Cardiac muscle cell (in vitro differentiated cells and primary cell): ENCODE data around the gene SFXN1. TPM values are rescaled to one million over a fixed set of nuclear protein-coding genes. Genes with fewer than 3 reads are reported as not detected.

Source experiments
- DNase-seq, 2 donors: peaks; one replicate each; pipeline versions ENCODE4 v3.0.0 to v3.0.0-alpha.2; 2010 to 2017; ENCODE audit warnings: low read depth in 1 of 2, low spot score in 1 of 2
- H3K27ac ChIP-seq: fragments of 200-600 bp; sonication (generic); 2 replicates; pipeline ENCODE4 v1.5.1; 2016
- H3K27me3 ChIP-seq: fragments of 200-600 bp; sonication (generic); 2 replicates; pipeline ENCODE4 v1.6.0; 2016; ENCODE audit warnings: control low read depth
- H3K36me3 ChIP-seq: fragments of 200-600 bp; sonication (generic); 2 replicates; pipeline ENCODE4 v1.5.1; 2016; ENCODE audit warnings: control low read depth
- H3K4me1 ChIP-seq: fragments of 200-600 bp; sonication (generic); 2 replicates; pipeline ENCODE4 v1.8.1; 2017; ENCODE audit warnings: low read depth, mild to moderate bottlenecking, mixed run types
- H3K4me3 ChIP-seq: fragments of 200-600 bp; sonication (generic); 2 replicates; pipeline ENCODE4 v1.5.1; 2016; ENCODE audit warnings: mild to moderate bottlenecking
- H3K9me3 ChIP-seq: fragments of 200-600 bp; sonication (generic); 2 replicates; pipeline ENCODE4 v1.5.1; 2017; ENCODE audit warnings: low read depth, mild to moderate bottlenecking, control low read depth
- polyA plus RNA-seq: library from polyadenylated mRNA; unstranded; fragments of >200 nt; fragmentation: Nextera tagmentation; extraction: Ambion mirVana; gene quantifications from 2 replicates; pipeline ENCODE4 v1.2.1, GENCODE V29; 2016
- total RNA-seq: library from RNA; depleted of rRNA; stranded (reverse); fragments of >200 nt; gene quantifications from 2 replicates; pipeline ENCODE4 v1.2.3, GENCODE V29; 2016
- TF ChIP-seq, protein P1 (sequence below): IDR thresholded peaks from 2 replicates; pipeline ENCODE4 v1.5.1; 2012; ENCODE audit warnings: low read depth, mild to moderate bottlenecking, low read length

SFXN1 gene
- total RNA-seq, result 98.2 and 103 TPM in 2 replicates
- polyA plus RNA-seq, result 81.5 and 102 TPM in 2 replicates

DNA sequence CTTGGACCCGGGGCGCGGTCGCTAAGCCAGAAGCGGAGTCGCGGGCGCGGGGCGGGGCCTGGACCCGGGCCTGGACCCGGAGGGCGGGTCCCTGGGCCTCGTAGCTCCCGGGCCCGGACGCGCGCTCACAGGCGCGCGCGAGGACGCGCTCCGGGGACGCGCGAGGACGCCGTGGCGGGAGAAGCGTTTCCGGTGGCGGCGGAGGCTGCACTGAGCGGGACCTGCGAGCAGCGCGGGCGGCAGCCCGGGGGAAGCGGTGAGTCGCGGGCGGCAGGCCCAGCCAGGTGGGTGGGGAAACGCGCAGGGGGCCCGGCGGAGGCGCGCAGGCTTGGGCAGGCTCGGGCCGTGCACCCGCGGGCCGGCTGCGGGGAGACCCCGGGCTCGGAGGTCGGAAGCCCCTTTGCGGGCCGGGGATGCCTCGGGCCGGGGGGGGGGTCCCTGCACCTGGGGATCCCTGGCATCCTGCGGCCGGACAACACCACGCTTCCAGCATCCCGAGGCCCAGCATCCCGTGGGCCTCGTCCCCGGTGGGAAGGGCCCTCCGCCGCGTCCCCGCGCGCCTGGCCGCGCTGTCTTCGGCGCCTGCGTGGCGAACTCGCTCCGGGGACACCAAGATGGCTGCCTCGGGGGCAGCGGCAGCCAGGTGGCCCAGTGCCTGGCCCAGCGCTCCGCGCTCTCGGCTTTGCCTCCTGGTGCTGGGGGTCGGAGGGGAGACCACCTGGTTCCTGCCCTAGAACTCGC, at the start of gene SFXN1:
Gene SFXN1 (plus strand): TSS at position 177 of the 741 bp plus-strand sequence. CDS start 13,544 bp downstream, outside the sequence.
- peaks cover 2% of the 10 kb centered on the region for H3K27me3 ChIP-seq
- TF ChIP-seq, protein P1, sequence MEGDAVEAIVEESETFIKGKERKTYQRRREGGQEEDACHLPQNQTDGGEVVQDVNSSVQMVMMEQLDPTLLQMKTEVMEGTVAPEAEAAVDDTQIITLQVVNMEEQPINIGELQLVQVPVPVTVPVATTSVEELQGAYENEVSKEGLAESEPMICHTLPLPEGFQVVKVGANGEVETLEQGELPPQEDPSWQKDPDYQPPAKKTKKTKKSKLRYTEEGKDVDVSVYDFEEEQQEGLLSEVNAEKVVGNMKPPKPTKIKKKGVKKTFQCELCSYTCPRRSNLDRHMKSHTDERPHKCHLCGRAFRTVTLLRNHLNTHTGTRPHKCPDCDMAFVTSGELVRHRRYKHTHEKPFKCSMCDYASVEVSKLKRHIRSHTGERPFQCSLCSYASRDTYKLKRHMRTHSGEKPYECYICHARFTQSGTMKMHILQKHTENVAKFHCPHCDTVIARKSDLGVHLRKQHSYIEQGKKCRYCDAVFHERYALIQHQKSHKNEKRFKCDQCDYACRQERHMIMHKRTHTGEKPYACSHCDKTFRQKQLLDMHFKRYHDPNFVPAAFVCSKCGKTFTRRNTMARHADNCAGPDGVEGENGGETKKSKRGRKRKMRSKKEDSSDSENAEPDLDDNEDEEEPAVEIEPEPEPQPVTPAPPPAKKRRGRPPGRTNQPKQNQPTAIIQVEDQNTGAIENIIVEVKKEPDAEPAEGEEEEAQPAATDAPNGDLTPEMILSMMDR, result no peak
- H3K9me3 ChIP-seq, result no peaks in the 10 kb centered on the region
- H3K36me3 ChIP-seq, result peaks cover 5% of the 10 kb centered on the region
- peaks cover 3% of the 10 kb centered on the region for H3K4me1 ChIP-seq
- H3K4me3 ChIP-seq, result peak within 1 kb of the TSS; percentile 70
- no peak within 1 kb of the TSS for H3K27ac ChIP-seq
- peak; percentile 77 to 82 for DNase-seq

DNA sequence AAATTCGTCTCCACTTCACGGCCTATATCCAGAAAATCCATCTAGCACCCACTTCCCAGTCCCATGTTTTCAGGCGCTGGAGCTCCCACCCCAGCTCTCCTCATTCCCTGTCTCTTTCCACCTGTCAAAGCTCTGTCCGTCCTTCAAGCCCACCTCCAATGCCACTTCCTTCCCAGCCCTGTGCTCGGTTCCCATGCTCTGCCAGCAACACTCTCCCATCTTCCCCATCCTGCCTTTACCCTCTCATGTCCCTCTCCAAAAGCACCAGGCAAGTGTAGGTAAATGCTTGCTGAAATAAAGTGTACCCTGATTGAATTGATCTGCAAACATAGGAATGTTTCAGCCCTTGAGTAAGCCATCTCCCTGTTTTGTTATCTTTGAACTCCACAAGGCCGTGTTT, 43.6 kb upstream of the SFXN1 start:
- TF ChIP-seq, protein P1, result no peak
- no peak overlapping the region for H3K27ac ChIP-seq
- no peaks in the 10 kb centered on the region for H3K4me1 ChIP-seq
- H3K36me3 ChIP-seq, result no peaks in the 10 kb centered on the region
- H3K27me3 ChIP-seq, result peaks cover under 1% of the 10 kb centered on the region
- no peak overlapping the region for H3K4me3 ChIP-seq
- DNase-seq, result no peak
- no peaks in the 10 kb centered on the region for H3K9me3 ChIP-seq

- Histone ChIP-seq H3K9me3 (no peaks in the 10 kb centered on the region), H3K27ac (no peak overlapping the region), H3K4me3 (no peak overlapping the region), H3K4me1 (no peaks in the 10 kb centered on the region), H3K27me3 (peaks cover 16% of the 10 kb centered on the region), H3K36me3 (no peaks in the 10 kb centered on the region)
- TF ChIP-seq, protein P1, result no peak
- no peak for DNase-seq
Observed at GRCh38 chr5:175436359-175436758, 42.0 kb upstream of the SFXN1 start.

GRCh38 chr5:175438234-175438857, 40.0 kb upstream of the SFXN1 start:
- no peak overlapping the region for H3K4me3 ChIP-seq
- H3K9me3 ChIP-seq, result no peaks in the 10 kb centered on the region
- no peaks in the 10 kb centered on the region for H3K36me3 ChIP-seq
- no peak overlapping the region for H3K27ac ChIP-seq
- no peak for DNase-seq
- peaks cover 35% of the 10 kb centered on the region for H3K27me3 ChIP-seq
- H3K4me1 ChIP-seq, result no peaks in the 10 kb centered on the region
- TF ChIP-seq, protein P1, result no peak

DNA sequence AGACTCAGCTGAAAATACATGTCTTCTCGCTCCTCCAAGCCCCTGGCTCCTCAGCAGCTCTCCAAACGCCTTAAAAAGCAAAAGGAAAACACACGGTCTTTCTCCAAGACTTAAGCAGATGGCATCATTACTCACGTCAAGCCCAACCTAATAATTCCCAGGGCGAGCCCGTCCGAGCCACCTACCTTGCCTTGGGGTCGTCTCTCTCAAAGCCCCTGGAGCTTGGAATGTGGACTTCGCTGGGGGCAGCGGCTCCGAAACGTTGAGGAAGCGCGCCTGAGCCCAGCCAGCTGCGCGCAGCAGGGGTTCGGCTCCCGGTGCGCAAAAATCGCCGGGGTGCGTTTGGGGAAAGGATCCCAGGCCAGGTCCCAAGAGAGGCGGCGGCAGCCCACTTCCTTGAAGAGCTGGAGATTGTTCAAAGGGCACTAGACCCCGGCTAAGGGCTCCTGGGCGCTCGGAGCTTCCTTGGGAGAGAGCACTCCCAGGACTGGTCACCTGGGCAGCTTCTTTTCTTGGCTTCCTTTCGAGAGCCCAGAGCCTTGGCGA, 34.8 kb upstream of the SFXN1 start:
- no peaks in the 10 kb centered on the region for H3K36me3 ChIP-seq
- TF ChIP-seq, protein P1, result no peak
- H3K27me3 ChIP-seq, result peaks cover 66% of the 10 kb centered on the region
- peak overlapping the region; percentile 47 for H3K4me3 ChIP-seq
- DNase-seq, result no peak
- H3K4me1 ChIP-seq, result no peaks in the 10 kb centered on the region
- no peaks in the 10 kb centered on the region for H3K9me3 ChIP-seq
- H3K27ac ChIP-seq, result no peak overlapping the region
